PC-3 (cell line): ENCODE data around the gene PNMA3.
"Not testable (repeated sequence)": the region's sequence is repeated elsewhere in the genome, so short reads cannot be mapped to it uniquely, and the experiment has no call there.

Source experiments
- EZH2 ChIP-seq: fragments of 300-600 bp; sonication (generic); IDR thresholded peaks from one replicate; pipeline ENCODE4 v1.6.1; 2017; ENCODE audit warnings: antibody characterized with exemption, mild to moderate bottlenecking, low read length; ENCODE audit not compliant: unreplicated experiment
- EZH2phosphoT487 ChIP-seq: fragments of 300-600 bp; sonication (generic); IDR thresholded peaks from 2 replicates; pipeline ENCODE4 v1.6.1; 2018; ENCODE audit warnings: mild to moderate bottlenecking, antibody characterized with exemption, low read length, borderline replicate concordance
- TF ChIP-seq, protein P1 (sequence below): fragments of 300-600 bp; sonication (generic); conservative IDR thresholded peaks from 2 replicates; pipeline ENCODE4 v1.5.1; 2017; ENCODE audit warnings: antibody characterized with exemption, low read depth, mild to moderate bottlenecking, low read length

- TF ChIP-seq, protein P1, sequence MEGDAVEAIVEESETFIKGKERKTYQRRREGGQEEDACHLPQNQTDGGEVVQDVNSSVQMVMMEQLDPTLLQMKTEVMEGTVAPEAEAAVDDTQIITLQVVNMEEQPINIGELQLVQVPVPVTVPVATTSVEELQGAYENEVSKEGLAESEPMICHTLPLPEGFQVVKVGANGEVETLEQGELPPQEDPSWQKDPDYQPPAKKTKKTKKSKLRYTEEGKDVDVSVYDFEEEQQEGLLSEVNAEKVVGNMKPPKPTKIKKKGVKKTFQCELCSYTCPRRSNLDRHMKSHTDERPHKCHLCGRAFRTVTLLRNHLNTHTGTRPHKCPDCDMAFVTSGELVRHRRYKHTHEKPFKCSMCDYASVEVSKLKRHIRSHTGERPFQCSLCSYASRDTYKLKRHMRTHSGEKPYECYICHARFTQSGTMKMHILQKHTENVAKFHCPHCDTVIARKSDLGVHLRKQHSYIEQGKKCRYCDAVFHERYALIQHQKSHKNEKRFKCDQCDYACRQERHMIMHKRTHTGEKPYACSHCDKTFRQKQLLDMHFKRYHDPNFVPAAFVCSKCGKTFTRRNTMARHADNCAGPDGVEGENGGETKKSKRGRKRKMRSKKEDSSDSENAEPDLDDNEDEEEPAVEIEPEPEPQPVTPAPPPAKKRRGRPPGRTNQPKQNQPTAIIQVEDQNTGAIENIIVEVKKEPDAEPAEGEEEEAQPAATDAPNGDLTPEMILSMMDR = not testable (repeated sequence)
- TF ChIP-seq EZH2, EZH2phosphoT487: not testable (repeated sequence)
Measured at GRCh38 chrX:153017174-153017573, 39.1 kb upstream of the PNMA3 start.
